Right lobe of liver (tissue), 4 donors: Measurements from ENCODE around the gene EPS8L2.

Experiments used
- CTCF ChIP-seq, 4 donors: fragments of 200-600 bp in 3 of 4; fragments of 450-650 bp in 1 of 4; IDR thresholded peaks; one replicate each; pipeline versions ENCODE4 v1.5.1 to v1.8.0; 2016 to 2022; ENCODE audit warnings: antibody characterized with exemption in 4 of 4, mild to moderate bottlenecking in 2 of 4
- POLR2A ChIP-seq: fragments of 450-650 bp; IDR thresholded peaks from one replicate; pipeline ENCODE4 v1.6.1; 2017; ENCODE audit warnings: antibody characterized with exemption, mild to moderate bottlenecking
- donor health status: DM: no; HTN: no; CAD: no.
- donor health status: DM: no; HTN: no; CAD: no.
- donor health status: DM: no; HTN: yes; CAD: no.

GRCh38 chr11:687751-688150 is 18.3 kb upstream of the EPS8L2 start:
- TF ChIP-seq CTCF (IDR thresholded peaks at IDR 0.05): no peak
- no peak for TF ChIP-seq POLR2A
